Kidney (tissue), 14 donors: ENCODE results near the gene APEX2. TPM values are rescaled to one million over a fixed set of nuclear protein-coding genes. Genes with fewer than 3 reads are reported as not detected.
A peak's percentile ranks its signal among the peaks of the same experiment; 100 is the strongest.

Experiments
- DNase-seq, 5 donors: peaks; one replicate each; pipeline ENCODE4 v3.0.0-alpha.2; 2013 to 2020
- FAIRE-seq: peaks from 2 replicates; lab custom pipeline; 2012; peaks lifted over from hg19 to GRCh38; lab: Jason Lieb, UNC
- H3K27ac ChIP-seq, 2 donors: one replicate each; pipeline ENCODE4 v1.7.0; 2013; ENCODE audit warnings: low read depth in 2 of 2, low read length in 2 of 2, inconsistent platforms in 1 of 2
- H3K27me3 ChIP-seq: one replicate; pipeline ENCODE4 v1.7.1; 2013; ENCODE audit warnings: low read length, inconsistent platforms; ENCODE audit not compliant: control insufficient read depth, insufficient read depth
- H3K36me3 ChIP-seq, 3 donors: one replicate each; pipeline versions ENCODE4 v1.7.0 to v1.7.1; 2013; ENCODE audit warnings: low read length in 3 of 3, control low read depth in 1 of 3, inconsistent platforms in 1 of 3; ENCODE audit not compliant: insufficient read depth in 3 of 3, control insufficient read depth in 2 of 3
- H3K4me1 ChIP-seq, 3 donors: one replicate each; pipeline versions ENCODE4 v1.7.0 to v1.7.1; 2013; ENCODE audit warnings: low read length in 3 of 3, inconsistent platforms in 1 of 3, low read depth in 1 of 3; ENCODE audit not compliant: control insufficient read depth in 2 of 3, insufficient read depth in 2 of 3
- H3K4me3 ChIP-seq, 3 donors: one replicate each; pipeline versions ENCODE4 v1.7.0 to v1.8.1; 2013; ENCODE audit warnings: low read length in 3 of 3, control low read depth in 1 of 3, inconsistent platforms in 1 of 3
- H3K9ac ChIP-seq, 3 donors: one replicate each; pipeline versions ENCODE4 v1.7.0 to v1.7.1; 2013; ENCODE audit warnings: low read length in 3 of 3, control low read depth in 1 of 3, inconsistent platforms in 1 of 3
- H3K9me3 ChIP-seq, 3 donors: one replicate each; pipeline versions ENCODE4 v1.7.0 to v1.7.1; 2013; ENCODE audit warnings: low read length in 3 of 3, control low read depth in 1 of 3, inconsistent platforms in 1 of 3; ENCODE audit not compliant: control insufficient read depth in 2 of 3, insufficient read depth in 1 of 3
- CTCF ChIP-seq: IDR thresholded peaks from 3 replicates; pipeline ENCODE4 v1.5.1; 2012; ENCODE audit warnings: mild to moderate bottlenecking, moderate library complexity, borderline replicate concordance; ENCODE audit not compliant: insufficient read depth; ENCODE audit errors: extremely low read depth
- intact Hi-C: fragments of 100-400 bp; cut with DNase I; formaldehyde crosslinking; loops from one replicate; pipeline ENCODE4 v1.11.1; 2022
- polyA plus RNA-seq: library from polyadenylated mRNA; stranded (reverse); fragments of 350-450 nt; fragmentation: Illumina TruSeq; extraction: RNeasy Lipid Tissue Mini Kit (QIAGEN cat#74804); gene quantifications from one replicate; pipeline ENCODE4 v1.2.3, GENCODE V29; 2014; ENCODE audit warnings: low read depth, low replicate concordance; ENCODE audit not compliant: insufficient read depth
- total RNA-seq: library from RNA; stranded (reverse); fragmentation: NEBNext Ultra II Directional; extraction: Animal tissue kit (Norgen Biotek cat#: 25700); gene quantifications from one replicate; pipeline ENCODE4 v1.2.1, GENCODE V29; 2021
- donor health status: control.
- donor health status: control.
- donor health status: control.
- donor health status: control.
- donor health status: control.
- donor health status: DM: yes; HTN: yes; CAD: no.
- donor health status: Normal renal cell carcinoma (clear cell type).

The APEX2 gene
- total and polyA plus RNA-seq, 2 donors from 2014 or later: 15.9 to 16.9 TPM

DNA sequence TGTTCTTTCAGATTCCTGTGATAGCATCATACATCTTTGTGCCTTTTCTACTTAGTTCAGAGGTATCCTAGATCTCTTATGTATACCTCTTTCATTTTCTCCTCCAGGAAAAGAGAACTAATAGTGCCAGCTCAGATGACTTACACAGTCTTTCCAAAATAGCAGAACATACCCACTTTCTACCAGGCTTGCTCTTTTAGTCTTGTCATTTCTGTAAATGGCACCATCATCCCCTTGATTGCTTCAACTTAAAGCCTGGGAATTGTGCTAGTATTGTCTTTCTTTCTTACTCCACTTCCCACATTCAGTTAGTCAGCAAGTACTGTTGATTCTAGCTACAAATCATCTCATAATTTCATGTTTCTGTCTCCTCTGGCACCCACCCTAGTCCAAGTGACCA is 5.1 kb downstream of the APEX2 start:
- intact Hi-C loops: no loop called here
- no peak overlapping the region for H3K9ac ChIP-seq

GRCh38 chrX:55006827-55007621 is 6.9 kb downstream of the APEX2 start:
- no peak for DNase-seq
- no peaks in the 10 kb centered on the region for H3K27me3 ChIP-seq
- no peak overlapping the region for H3K27ac ChIP-seq
- FAIRE-seq: no peak
- TF ChIP-seq CTCF: no peak
- intact Hi-C loops: no loop called here
- peaks cover 0 to 2% (median 0%) of the 10 kb centered on the region in 3 donors for H3K4me1 ChIP-seq
- H3K9ac ChIP-seq: no peak overlapping the region
- peaks cover 2 to 20% (median 6%) of the 10 kb centered on the region in 3 donors for H3K36me3 ChIP-seq
- no peak overlapping the region for H3K4me3 ChIP-seq
- H3K9me3 ChIP-seq: peaks cover 0 to 1% (median 0%) of the 10 kb centered on the region in 3 donors

More for the DNA sequence above, 5.1 kb downstream of the APEX2 start:
- no peaks in the 10 kb centered on the region for H3K27me3 ChIP-seq
- H3K27ac ChIP-seq: no peak overlapping the region
- H3K4me1 ChIP-seq: peaks cover 0 to 2% (median 0%) of the 10 kb centered on the region in 3 donors
- H3K4me3 ChIP-seq: no peak overlapping the region
- FAIRE-seq (no peak), DNase-seq (no peak)
- peaks cover 0 to 1% (median 0%) of the 10 kb centered on the region in 3 donors for H3K9me3 ChIP-seq
- H3K36me3 ChIP-seq: peaks cover 2 to 20% (median 6%) of the 10 kb centered on the region in 3 donors
- no peak for TF ChIP-seq CTCF

DNA sequence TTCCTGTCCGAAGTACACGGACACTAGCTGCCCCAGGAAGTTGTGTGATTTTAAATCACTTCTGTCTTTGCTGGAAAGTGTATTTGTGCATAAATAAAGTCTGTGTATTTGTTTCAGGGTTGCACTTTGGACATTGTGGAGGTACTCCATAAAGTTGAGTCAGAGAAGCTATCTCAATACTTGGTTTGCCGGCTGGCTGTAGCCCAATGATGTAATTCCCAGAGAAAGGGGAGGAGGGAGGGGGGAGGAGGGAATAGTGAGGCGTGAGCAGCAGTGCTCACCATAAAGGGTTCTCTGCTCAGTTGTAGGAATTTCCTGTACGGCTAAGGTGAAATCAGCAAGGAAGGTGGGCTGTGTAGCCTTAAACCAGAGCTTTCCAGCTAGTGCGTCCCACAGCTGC is 7.5 kb downstream of the APEX2 start:
- Histone ChIP-seq H3K4me3 (no peak overlapping the region), H3K27me3 (no peaks in the 10 kb centered on the region), H3K4me1 (peaks cover 0 to 2% (median 0%) of the 10 kb centered on the region in 3 donors), H3K9ac (no peak overlapping the region), H3K27ac (peak overlapping the region; percentile 51 to 60), H3K36me3 (peaks cover 2 to 18% (median 6%) of the 10 kb centered on the region in 3 donors), H3K9me3 (peaks cover 0 to 1% (median 0%) of the 10 kb centered on the region in 3 donors)
- TF ChIP-seq CTCF: no peak
- intact Hi-C loops: no loop called here
- DNase-seq (no peak), FAIRE-seq (no peak)
